SK-N-SH (cell line): ENCODE results near the gene GAL. TPM values are rescaled to one million over a fixed set of nuclear protein-coding genes. Genes with fewer than 3 reads are reported as not detected.

Experiments
- CTCF ChIA-PET: fragments of 300-600, 350-600 bp; formaldehyde crosslinking; extraction: SDS; loops from one replicate; lab custom pipeline; 2021; lab: Yijun Ruan, JAX
- POLR2A ChIA-PET: fragments of 350-600 bp; sonication (Branson Sonifier 250); formaldehyde crosslinking; extraction: SDS; loops from one replicate; lab custom pipeline; 2020; ENCODE audit warnings: antibody characterized with exemption, inconsistent platforms; lab: Yijun Ruan, JAX
- DNase-seq: peaks from one replicate; pipeline ENCODE4 v3.0.0; 2012
- H2AFZ ChIP-seq: fragments of 200-600 bp; sonication (generic); 2 replicates; pipeline ENCODE4 v1.8.1; 2016; ENCODE audit warnings: antibody characterized with exemption, mild to moderate bottlenecking, low read depth
- H3F3A ChIP-seq: fragments of 200-600 bp; sonication (generic); replicated peaks from 2 replicates; pipeline ENCODE3; 2016; ENCODE audit warnings: antibody characterized with exemption, mild to moderate bottlenecking; ENCODE audit not compliant: insufficient read depth
- H3K27ac ChIP-seq, 2 experiments: fragments of 200-500 bp in 1 of 2; fragments of 200-600 bp in 1 of 2; sonication (Bioruptor generic) in 1 of 2; sonication (generic), shearing (Covaris generic) in 1 of 2; 2 replicates each; pipeline versions ENCODE4 v1.5.1 to v1.6.1; 2014 to 2016; ENCODE audit warnings: low read depth in 2 of 2, inconsistent platforms in 1 of 2, low read length in 1 of 2, mild to moderate bottlenecking in 1 of 2, mixed read lengths in 1 of 2
- H3K27me3 ChIP-seq: fragments of 200-600 bp; sonication (generic), shearing (Covaris generic); 2 replicates; pipeline ENCODE4 v1.6.1; 2016; ENCODE audit warnings: mixed run types; ENCODE audit not compliant: insufficient read depth
- H3K36me3 ChIP-seq, 2 experiments: fragments of 200-500 bp in 1 of 2; fragments of 200-600 bp in 1 of 2; sonication (Bioruptor generic) in 1 of 2; sonication (generic) in 1 of 2; replicated peaks in 1 of 2; 2 replicates each; pipeline versions ENCODE3 to v1.5.1; 2014 to 2016; ENCODE audit warnings: low read length in 1 of 2, mild to moderate bottlenecking in 1 of 2; ENCODE audit not compliant: insufficient read depth in 2 of 2, control insufficient read depth in 1 of 2
- H3K4me1 ChIP-seq, 2 experiments: fragments of 200-500 bp in 1 of 2; fragments of 200-600 bp in 1 of 2; sonication (Bioruptor generic) in 1 of 2; sonication (generic), shearing (Covaris generic) in 1 of 2; 2 replicates each; pipeline versions ENCODE4 v1.5.1 to v1.6.1; 2014 to 2016; ENCODE audit warnings: low read depth in 1 of 2, low read length in 1 of 2, mixed run types in 1 of 2; ENCODE audit not compliant: insufficient read depth in 2 of 2, control insufficient read depth in 1 of 2
- H3K4me2 ChIP-seq: fragments of 200-600 bp; sonication (generic), shearing (Covaris generic); 2 replicates; pipeline ENCODE4 v1.6.1; 2017; ENCODE audit warnings: mixed run types
- H3K4me3 ChIP-seq, 2 experiments: fragments of 200-500 bp in 1 of 2; fragments of 200-600 bp in 1 of 2; sonication (Bioruptor generic) in 1 of 2; sonication (generic), shearing (Covaris generic) in 1 of 2; 2 replicates each; pipeline versions ENCODE4 v1.5.1 to v1.8.1; 2014 to 2016; ENCODE audit warnings: low read depth in 2 of 2, inconsistent platforms in 1 of 2, low read length in 1 of 2, mild to moderate bottlenecking in 1 of 2, mixed read lengths in 1 of 2, moderate library complexity in 1 of 2
- H3K79me2 ChIP-seq: fragments of 200-600 bp; sonication (generic); 2 replicates; pipeline ENCODE4 v1.8.1; 2017; ENCODE audit warnings: mild to moderate bottlenecking; ENCODE audit not compliant: insufficient read depth
- H3K9ac ChIP-seq: fragments of 200-600 bp; sonication (generic); 2 replicates; pipeline ENCODE4 v1.6.1; 2017; ENCODE audit warnings: mixed run types
- H3K9me2 ChIP-seq: fragments of 200-600 bp; sonication (generic); 2 replicates; pipeline ENCODE4 v1.6.1; 2017; ENCODE audit warnings: mixed run types
- H3K9me3 ChIP-seq: fragments of 200-600 bp; sonication (generic); 2 replicates; pipeline ENCODE4 v1.6.1; 2017; ENCODE audit warnings: mixed run types, mild to moderate bottlenecking, moderate library complexity
- H4K20me1 ChIP-seq: fragments of 200-600 bp; sonication (generic); 2 replicates; pipeline ENCODE4 v1.6.1; 2017; ENCODE audit warnings: mild to moderate bottlenecking, mixed run types; ENCODE audit not compliant: insufficient read depth
- ELF1 ChIP-seq: IDR thresholded peaks from 2 replicates; pipeline ENCODE4 v1.4.0; 2012
- EP300 ChIP-seq, 2 experiments: IDR thresholded peaks; 2 replicates each; pipeline versions ENCODE4 v1.4.0 to v1.6.1; 2012; ENCODE audit warnings: borderline replicate concordance in 1 of 2, low read depth in 1 of 2, low read length in 1 of 2
- FOSL2 ChIP-seq: IDR thresholded peaks from 2 replicates; pipeline ENCODE4 v1.4.0; 2012; ENCODE audit warnings: low read depth, mild to moderate bottlenecking, moderate library complexity, borderline replicate concordance
- FOXJ3 ChIP-seq: sonication (generic); formaldehyde crosslinking; IDR thresholded peaks from 2 replicates; pipeline ENCODE4 v1.5.1; 2020; ENCODE audit warnings: mild to moderate bottlenecking, missing genetic modification reagents
- FOXM1 ChIP-seq: IDR thresholded peaks from 2 replicates; pipeline ENCODE4 v1.4.0; 2012; ENCODE audit warnings: low read depth, mild to moderate bottlenecking
- GABPA ChIP-seq: IDR thresholded peaks from 2 replicates; pipeline ENCODE4 v1.4.0; 2012; ENCODE audit warnings: low read depth, mild to moderate bottlenecking
- NFIC ChIP-seq: IDR thresholded peaks from 2 replicates; pipeline ENCODE4 v1.4.0; 2012; ENCODE audit warnings: borderline replicate concordance
- NRF1 ChIP-seq: IDR thresholded peaks from 2 replicates; pipeline ENCODE4 v1.6.1; 2012; ENCODE audit warnings: low read depth, mild to moderate bottlenecking, low read length
- RXRA ChIP-seq: IDR thresholded peaks from 2 replicates; pipeline ENCODE4 v1.4.0; 2012; ENCODE audit warnings: low read depth, mild to moderate bottlenecking, borderline replicate concordance
- TCF12 ChIP-seq: IDR thresholded peaks from 2 replicates; pipeline ENCODE4 v1.4.0; 2012
- WGBS: methylation state at CpG from one replicate; pipeline ENCODE4 v1.1.6; 2017; ENCODE audit warnings: low lambda C conversion rate; 5-methylcytosine and 5-hydroxymethylcytosine counted together
- polyA plus RNA-seq, 3 experiments: library from polyadenylated mRNA; depleted of rRNA; stranded (reverse); fragments of >200 nt; gene quantifications; 2 replicates each; pipeline ENCODE4 v1.2.3, GENCODE V29; 2012
- TF ChIP-seq, protein P1 (sequence below): fragments of 200-600 bp; sonication (generic); IDR thresholded peaks from 2 replicates; pipeline ENCODE4 v1.6.1; 2017; ENCODE audit warnings: antibody characterized with exemption, mild to moderate bottlenecking, moderate library complexity
- TF ChIP-seq, protein P2 (sequence below): IDR thresholded peaks from 2 replicates; pipeline ENCODE4 v1.4.0; 2012; ENCODE audit warnings: low read depth
- TF ChIP-seq, protein P3 (sequence below): fragments of 150-350 bp; IDR thresholded peaks from 2 replicates; pipeline ENCODE4 v1.6.1; 2016; ENCODE audit warnings: mild to moderate bottlenecking, low read depth, low read length

Gene GAL
- polyA plus RNA-seq, 1 of the 3 experiments (the other 2 are of a cell fraction), result 1.8 TPM

DNA sequence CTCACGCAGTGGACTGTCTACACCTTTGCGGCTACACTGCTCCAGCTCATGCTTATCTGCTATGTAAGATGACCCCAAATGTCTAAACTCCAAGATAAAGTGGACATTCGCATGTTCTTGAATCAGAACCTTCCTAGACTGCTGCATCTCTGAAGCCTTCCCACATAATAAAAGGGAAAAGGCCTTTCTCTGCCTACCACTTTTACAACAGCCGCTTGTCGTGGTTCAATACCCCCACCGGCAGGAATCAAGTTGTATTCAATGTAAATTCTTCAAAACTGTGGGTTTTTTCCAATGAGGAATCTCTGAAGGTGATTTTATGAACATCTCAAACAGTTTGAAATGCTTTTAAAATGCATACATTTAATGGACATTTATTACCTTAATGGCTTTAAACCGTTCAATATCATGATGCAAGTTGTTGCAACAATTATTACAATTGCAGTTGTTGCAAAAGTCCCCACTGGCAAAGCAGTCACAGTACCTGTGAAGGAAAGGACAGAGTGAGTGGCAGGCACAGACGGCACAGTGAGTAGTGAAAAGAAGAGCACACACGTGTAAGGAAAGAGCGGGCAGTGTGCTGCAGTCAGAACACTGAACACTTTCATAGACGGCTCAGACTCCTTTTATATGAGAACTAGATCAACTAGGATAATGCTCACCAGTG lies 31.2 kb downstream of the GAL start (continued):
- TF ChIP-seq FOSL2, result no peak
- no peak for TF ChIP-seq FOXM1
- TF ChIP-seq EP300 (IDR thresholded peaks at IDR 0.05; ENCODE audit: borderline replicate concordance in 1 of 2, low read depth in 1 of 2, low read length in 1 of 2), result no peak
- TF ChIP-seq, protein P1, sequence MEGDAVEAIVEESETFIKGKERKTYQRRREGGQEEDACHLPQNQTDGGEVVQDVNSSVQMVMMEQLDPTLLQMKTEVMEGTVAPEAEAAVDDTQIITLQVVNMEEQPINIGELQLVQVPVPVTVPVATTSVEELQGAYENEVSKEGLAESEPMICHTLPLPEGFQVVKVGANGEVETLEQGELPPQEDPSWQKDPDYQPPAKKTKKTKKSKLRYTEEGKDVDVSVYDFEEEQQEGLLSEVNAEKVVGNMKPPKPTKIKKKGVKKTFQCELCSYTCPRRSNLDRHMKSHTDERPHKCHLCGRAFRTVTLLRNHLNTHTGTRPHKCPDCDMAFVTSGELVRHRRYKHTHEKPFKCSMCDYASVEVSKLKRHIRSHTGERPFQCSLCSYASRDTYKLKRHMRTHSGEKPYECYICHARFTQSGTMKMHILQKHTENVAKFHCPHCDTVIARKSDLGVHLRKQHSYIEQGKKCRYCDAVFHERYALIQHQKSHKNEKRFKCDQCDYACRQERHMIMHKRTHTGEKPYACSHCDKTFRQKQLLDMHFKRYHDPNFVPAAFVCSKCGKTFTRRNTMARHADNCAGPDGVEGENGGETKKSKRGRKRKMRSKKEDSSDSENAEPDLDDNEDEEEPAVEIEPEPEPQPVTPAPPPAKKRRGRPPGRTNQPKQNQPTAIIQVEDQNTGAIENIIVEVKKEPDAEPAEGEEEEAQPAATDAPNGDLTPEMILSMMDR, result no peak
- TF ChIP-seq GABPA, result no peak
- TF ChIP-seq NRF1, result no peak
- TF ChIP-seq, protein P2, sequence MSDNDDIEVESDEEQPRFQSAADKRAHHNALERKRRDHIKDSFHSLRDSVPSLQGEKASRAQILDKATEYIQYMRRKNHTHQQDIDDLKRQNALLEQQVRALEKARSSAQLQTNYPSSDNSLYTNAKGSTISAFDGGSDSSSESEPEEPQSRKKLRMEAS, result no peak

DNA sequence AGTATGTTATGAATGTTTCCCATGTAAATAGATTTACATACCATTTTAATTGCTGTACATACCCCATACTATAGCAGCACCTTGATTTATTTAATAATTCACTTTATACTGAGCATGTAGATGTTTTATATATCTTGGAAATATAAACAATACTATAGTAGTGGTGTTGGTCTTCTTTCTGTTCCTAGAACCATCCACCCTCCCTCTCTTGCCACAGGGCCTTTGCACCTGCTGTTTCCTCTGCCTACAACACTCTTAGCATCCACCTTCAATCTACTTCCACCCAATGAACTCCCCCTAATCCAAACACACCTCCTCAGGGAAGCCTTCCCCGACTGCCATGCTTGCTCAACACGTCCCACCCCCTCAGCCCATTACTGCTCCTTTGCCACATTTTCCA lies 36.7 kb downstream of the GAL start:
- Histone ChIP-seq H2AFZ (no peak overlapping the region), H3K4me3 (no peak overlapping the region), H3K9ac (no peak overlapping the region), H3K4me1 (no peaks in the 10 kb centered on the region), H3K9me2 (no peaks in the 10 kb centered on the region), H3K27me3 (no peaks in the 10 kb centered on the region; the same call in 1 of the 2 replicates), H3K4me2 (no peak overlapping the region), H3K79me2 (no peaks in the 10 kb centered on the region), H4K20me1 (no peaks in the 10 kb centered on the region)
- POLR2A ChIA-PET, result no interaction called here
- TF ChIP-seq RXRA (no peak), TCF12 (no peak), EP300 (IDR thresholded peaks at IDR 0.05; ENCODE audit: borderline replicate concordance in 1 of 2, low read depth in 1 of 2, low read length in 1 of 2) (no peak), ELF1 (no peak), FOXJ3 (CRISPR knock-in tag) (no peak)
- TF ChIP-seq, protein P3, sequence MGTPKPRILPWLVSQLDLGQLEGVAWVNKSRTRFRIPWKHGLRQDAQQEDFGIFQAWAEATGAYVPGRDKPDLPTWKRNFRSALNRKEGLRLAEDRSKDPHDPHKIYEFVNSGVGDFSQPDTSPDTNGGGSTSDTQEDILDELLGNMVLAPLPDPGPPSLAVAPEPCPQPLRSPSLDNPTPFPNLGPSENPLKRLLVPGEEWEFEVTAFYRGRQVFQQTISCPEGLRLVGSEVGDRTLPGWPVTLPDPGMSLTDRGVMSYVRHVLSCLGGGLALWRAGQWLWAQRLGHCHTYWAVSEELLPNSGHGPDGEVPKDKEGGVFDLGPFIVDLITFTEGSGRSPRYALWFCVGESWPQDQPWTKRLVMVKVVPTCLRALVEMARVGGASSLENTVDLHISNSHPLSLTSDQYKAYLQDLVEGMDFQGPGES, result no peak
- TF ChIP-seq, all 33 proteins: peak for 0
- CTCF ChIA-PET, result no interaction called here
- WGBS, result 36% methylated on average over 2 of the region's 2 CpGs
- Histone ChIP-seq H3K9me3 (no peaks in the 10 kb centered on the region), H3K36me3 (no peaks in the 10 kb centered on the region), H3F3A (no peaks in the 10 kb centered on the region), H3K27ac (no peak overlapping the region)
- DNase-seq, result no peak

DNA sequence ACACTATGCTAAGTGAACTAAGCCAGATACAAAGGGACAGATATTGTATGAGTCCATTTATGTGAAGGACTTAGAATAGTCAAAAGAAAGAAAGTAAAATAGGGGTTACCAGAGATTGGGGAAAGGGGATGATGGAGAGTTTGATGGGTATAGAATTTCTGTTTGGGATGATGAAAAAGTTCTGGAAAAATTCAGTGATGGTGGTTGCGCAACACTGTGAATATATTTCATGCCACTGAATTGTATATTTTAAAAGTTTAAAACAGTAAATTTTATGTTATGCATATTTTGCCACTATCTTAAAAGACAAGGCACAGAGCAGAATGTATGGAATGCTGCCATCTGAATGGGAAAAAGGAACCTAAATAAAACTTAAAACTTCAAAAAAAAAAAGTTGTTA lies 37.8 kb downstream of the GAL start:
- Histone ChIP-seq H3K79me2 (no peaks in the 10 kb centered on the region), H3K9me2 (no peaks in the 10 kb centered on the region), H3K4me1 (no peaks in the 10 kb centered on the region), H3K27ac (no peak overlapping the region), H3K4me3 (no peak overlapping the region), H4K20me1 (no peaks in the 10 kb centered on the region), H3K9me3 (no peaks in the 10 kb centered on the region), H3F3A (no peaks in the 10 kb centered on the region), H3K4me2 (no peak overlapping the region), H3K27me3 (no peaks in the 10 kb centered on the region; the same call in 1 of the 2 replicates), H3K36me3 (no peaks in the 10 kb centered on the region), H3K9ac (no peak overlapping the region), H2AFZ (no peak overlapping the region)
- no peak for TF ChIP-seq NRF1
- TF ChIP-seq NFIC, result no peak
- TF ChIP-seq, protein P3, result no peak
- no peak for DNase-seq
- WGBS, result 94% methylated on average over 1 of the region's 1 CpG
- POLR2A ChIA-PET, result no interaction called here
- CTCF ChIA-PET, result interaction anchor here (0.6 kb wide), 1 partner anchor 48 kb away, joined by 3 read pairs; no protein-coding TSS in a partner anchor
